Ishikawa (cell line): ENCODE measurements around the gene ADGRF1.
A peak's percentile ranks its signal among the peaks of the same experiment; 100 is the strongest.

ENCODE experiments used
- CEBPB ChIP-seq: IDR thresholded peaks from 2 replicates; pipeline ENCODE4 v1.6.1; 2012
- CREB1 ChIP-seq: IDR thresholded peaks from 2 replicates; pipeline ENCODE4 v1.6.1; 2012; ENCODE audit warnings: low read depth
- EGR1 ChIP-seq: IDR thresholded peaks from 2 replicates; pipeline ENCODE4 v1.6.1; 2012
- EP300 ChIP-seq: IDR thresholded peaks from 2 replicates; pipeline ENCODE4 v1.6.1; 2012; ENCODE audit warnings: borderline replicate concordance
- FOXM1 ChIP-seq: IDR thresholded peaks from 2 replicates; pipeline ENCODE4 v1.6.1; 2012; ENCODE audit warnings: low read depth, borderline replicate concordance
- MAX ChIP-seq: IDR thresholded peaks from 2 replicates; pipeline ENCODE4 v1.6.1; 2012
- NFIC ChIP-seq: IDR thresholded peaks from 2 replicates; pipeline ENCODE4 v1.6.1; 2012
- RAD21 ChIP-seq: IDR thresholded peaks from 2 replicates; pipeline ENCODE4 v1.6.1; 2012; ENCODE audit warnings: low read depth
- REST ChIP-seq: IDR thresholded peaks from 2 replicates; pipeline ENCODE4 v1.6.1; 2012; ENCODE audit warnings: low read depth, mild to moderate bottlenecking
- TAF1 ChIP-seq: IDR thresholded peaks from 2 replicates; pipeline ENCODE4 v1.6.1; 2012; ENCODE audit warnings: low read depth, mild to moderate bottlenecking
- TCF12 ChIP-seq: IDR thresholded peaks from 2 replicates; pipeline ENCODE4 v1.6.1; 2012; ENCODE audit warnings: low read depth
- TEAD4 ChIP-seq: IDR thresholded peaks from 2 replicates; pipeline ENCODE4 v1.6.1; 2012
- USF1 ChIP-seq: IDR thresholded peaks from 2 replicates; pipeline ENCODE4 v1.6.1; 2012
- YY1 ChIP-seq: IDR thresholded peaks from 2 replicates; pipeline ENCODE4 v1.6.1; 2012; ENCODE audit warnings: low read depth
- ZBTB7A ChIP-seq: IDR thresholded peaks from 2 replicates; pipeline ENCODE4 v1.6.1; 2012; ENCODE audit warnings: low read depth

The ADGRF1 gene

GRCh38 chr6:46985943-46986342 lies 56.2 kb downstream of the ADGRF1 start:
- TF ChIP-seq TCF12 (no peak), RAD21 (no peak), TAF1 (no peak), TEAD4 (no peak), ZBTB7A (no peak)

- TF ChIP-seq NFIC = no peak
- TF ChIP-seq TEAD4 = peak; percentile 46; the same call in 1 of the 2 replicates
- TF ChIP-seq RAD21 = peak; percentile 34
- no peak for TF ChIP-seq EGR1
- TF ChIP-seq REST = no peak
Observed at GRCh38 chr6:46983007-46983411, 59.1 kb downstream of the ADGRF1 start.

- TF ChIP-seq ZBTB7A = no peak
- no peak for TF ChIP-seq CREB1
- TF ChIP-seq REST = no peak
- no peak for TF ChIP-seq TCF12
- no peak for TF ChIP-seq FOXM1
- TF ChIP-seq MAX = no peak
- no peak for TF ChIP-seq TEAD4
- TF ChIP-seq EP300 = no peak
- no peak for TF ChIP-seq EGR1
- TF ChIP-seq TAF1 = no peak
Observed at GRCh38 chr6:46979206-46979605, 62.9 kb downstream of the ADGRF1 start.

DNA sequence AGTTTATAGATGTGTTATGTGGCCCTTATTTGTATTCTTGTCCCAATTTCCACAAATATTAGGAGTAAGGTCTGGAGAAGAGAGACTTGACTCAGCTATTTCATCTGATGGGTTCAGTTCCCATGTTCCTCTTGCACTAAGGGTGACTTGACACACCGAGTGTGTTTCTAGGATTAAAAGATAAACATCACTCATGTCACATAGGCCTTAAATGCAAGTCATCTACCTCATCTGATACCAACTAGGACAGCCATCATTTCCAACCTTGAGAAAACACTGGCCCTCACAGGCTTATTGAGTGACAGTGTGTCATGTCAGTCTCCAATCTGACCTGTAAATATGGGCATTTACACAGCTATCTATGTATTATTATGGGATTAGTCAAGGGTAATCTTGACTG lies 67.3 kb downstream of the ADGRF1 start:
- TF ChIP-seq MAX (no peak), ZBTB7A (no peak), FOXM1 (no peak), TAF1 (no peak), TCF12 (no peak), TEAD4 (no peak), REST (no peak), RAD21 (no peak), EP300 (no peak), EGR1 (no peak), CREB1 (no peak), YY1 (no peak), USF1 (no peak), CEBPB (no peak)

- no peak for TF ChIP-seq CREB1
- TF ChIP-seq REST = no peak
- TF ChIP-seq TEAD4 = no peak
- TF ChIP-seq TCF12 = no peak
- TF ChIP-seq EP300 = no peak
- TF ChIP-seq NFIC = no peak
- no peak for TF ChIP-seq RAD21
- TF ChIP-seq TAF1 = no peak
- no peak for TF ChIP-seq USF1
- TF ChIP-seq ZBTB7A = no peak
- no peak for TF ChIP-seq CEBPB
- no peak for TF ChIP-seq YY1
- TF ChIP-seq MAX = no peak
- no peak for TF ChIP-seq EGR1
- no peak for TF ChIP-seq FOXM1
Observed at GRCh38 chr6:46973029-46973428, 69.1 kb downstream of the ADGRF1 start.
